Right ventricle myocardium inferior (tissue), 1 donor: ENCODE results near the gene SERPINA4. TPM values are rescaled to one million over a fixed set of nuclear protein-coding genes. Genes with fewer than 3 reads are reported as not detected.
"Not testable (repeated sequence)": the region's sequence is repeated elsewhere in the genome, so short reads cannot be mapped to it uniquely, and the experiment has no call there.

Experiments
- ATAC-seq: fragments of 200-7000 bp; cut with Tn5 transposase; one replicate; pipeline ENCODE4 v1.9.1; 2020; ENCODE audit warnings: mild to moderate bottlenecking, moderate library complexity
- DNase-seq: peaks from one replicate; pipeline ENCODE4 v3.0.0; 2021; ENCODE audit errors: missing footprints
- intact Hi-C: fragments of 100-400 bp; cut with DNase I; formaldehyde crosslinking; loops from one replicate; pipeline ENCODE4 v1.11.0; 2022
- total RNA-seq: library from RNA; stranded (reverse); fragmentation: NEBNext Ultra II Directional; extraction: Animal tissue kit (Norgen Biotek cat#: 25700); gene quantifications from one replicate; pipeline ENCODE4 v1.2.1, GENCODE V29; 2021
- donor health status: DM: no; HTN: yes; CAD: no; lungs with severe emphysema.

The SERPINA4 gene
- total RNA-seq, 1 donor from 2014 or later: not detected

- ATAC-seq (no peak), DNase-seq (no peak)
- intact Hi-C loops: no loop called here
These were observed 41.5 kb downstream of the SERPINA4 start for GRCh38 chr14:94602722-94603121.

GRCh38 chr14:94605361-94605760 lies 44.1 kb downstream of the SERPINA4 start:
- ATAC-seq: no peak
- no peak for DNase-seq
- intact Hi-C loops: no loop called here

- ATAC-seq, intact Hi-C loops: not testable (repeated sequence)
These were observed 47.7 kb downstream of the SERPINA4 start for GRCh38 chr14:94608966-94609365.

GRCh38 chr14:94611179-94611578 lies 49.9 kb downstream of the SERPINA4 start:
- intact Hi-C loops: no loop called here
- no peak for ATAC-seq
- no peak for DNase-seq

More at GRCh38 chr14:94608966-94609365, 47.7 kb downstream of the SERPINA4 start:
- DNase-seq: not testable (repeated sequence)

- intact Hi-C loops: no loop called here
- no peak for DNase-seq
- ATAC-seq: peak; percentile 67
These were observed 50.9 kb downstream of the SERPINA4 start, which contains the start of gene SERPINA3 for GRCh38 chr14:94612174-94612573. Gene SERPINA3 (plus strand): TSS chr14:94612391. CDS start chr14:94614442, 2,051 bp downstream.

GRCh38 chr14:94612580-94613554 lies 51.6 kb downstream of the SERPINA4 start:
- DNase-seq (peak; percentile 77), ATAC-seq (peak; percentile 77)
- intact Hi-C loops: no loop called here

GRCh38 chr14:94613720-94614644 lies 52.7 kb downstream of the SERPINA4 start:
- ATAC-seq: no peak
- intact Hi-C loops: no loop called here
- DNase-seq: no peak

GRCh38 chr14:94614802-94615201 lies 53.6 kb downstream of the SERPINA4 start:
- ATAC-seq (no peak), DNase-seq (no peak)
- intact Hi-C loops: no loop called here

GRCh38 chr14:94615254-94615653 lies 54.0 kb downstream of the SERPINA4 start:
- DNase-seq (no peak), ATAC-seq (no peak)
- intact Hi-C loops: no loop called here

GRCh38 chr14:94615823-94616570 lies 54.8 kb downstream of the SERPINA4 start:
- ATAC-seq: no peak
- intact Hi-C loops: no loop called here
- DNase-seq: no peak

GRCh38 chr14:94617366-94617941 lies 56.2 kb downstream of the SERPINA4 start:
- ATAC-seq: no peak
- intact Hi-C loops: no loop called here
- DNase-seq: no peak

GRCh38 chr14:94617988-94618822 lies 57.0 kb downstream of the SERPINA4 start:
- intact Hi-C loops: no loop called here
- ATAC-seq (no peak), DNase-seq (no peak)

- intact Hi-C loops: no loop called here
- ATAC-seq (no peak), DNase-seq (no peak)
These were observed 58.1 kb downstream of the SERPINA4 start for GRCh38 chr14:94619297-94619696.

Other genes starting within 250 kb of the SERPINA4 start
- gene SERPINA6, start 238.1 kb upstream of the SERPINA4 start, total RNA-seq: not detected
- gene SERPINA2, start 194.7 kb upstream of the SERPINA4 start, total RNA-seq: not detected
- gene SERPINA1, start 172.8 kb upstream of the SERPINA4 start, total RNA-seq: 9.1 TPM
- gene SERPINA11, start 108.6 kb upstream of the SERPINA4 start, total RNA-seq: not detected
- gene SERPINA9, start 85.2 kb upstream of the SERPINA4 start, total RNA-seq: not detected
- not detected for gene SERPINA12, start 52.0 kb upstream of the SERPINA4 start, total RNA-seq
- 4.1 TPM for gene SERPINA5, start 20.0 kb downstream of the SERPINA4 start, total RNA-seq
- 112 TPM for gene SERPINA3, start 50.9 kb downstream of the SERPINA4 start, total RNA-seq
- gene GSC, start 208.7 kb downstream of the SERPINA4 start, total RNA-seq: 0.38 TPM